HepG2 (cell line): ENCODE data around the gene PRPF38B. TPM values are rescaled to one million over a fixed set of nuclear protein-coding genes. Genes with fewer than 3 reads are reported as not detected.

Source experiments
- ARNT ChIP-seq: fragments of 450-650 bp; IDR thresholded peaks from 2 replicates; pipeline ENCODE4 v1.6.1; 2017
- CERS6 ChIP-seq: sonication (generic); formaldehyde crosslinking; IDR thresholded peaks from 2 replicates; pipeline ENCODE4 v1.5.0; 2020; ENCODE audit warnings: missing genetic modification reagents
- CSRNP2 ChIP-seq: sonication (generic); formaldehyde crosslinking; conservative IDR thresholded peaks from 2 replicates; pipeline ENCODE4 v1.8.0; 2022; ENCODE audit warnings: low read depth, missing genetic modification reagents
- DNMT1 ChIP-seq: sonication (generic); formaldehyde crosslinking; IDR thresholded peaks from 2 replicates; pipeline ENCODE4 v1.5.1; 2020; ENCODE audit warnings: mild to moderate bottlenecking, missing genetic modification reagents
- ELF3 ChIP-seq: IDR thresholded peaks from 2 replicates; pipeline ENCODE4 v1.6.1; 2016; ENCODE audit warnings: missing genetic modification reagents, missing compliant biosample characterization
- FOSL2 ChIP-seq: sonication (generic); formaldehyde crosslinking; IDR thresholded peaks from 2 replicates; pipeline ENCODE4 v1.4.0; 2020; ENCODE audit warnings: missing genetic modification reagents
- HNF1B ChIP-seq: sonication (generic); formaldehyde crosslinking; IDR thresholded peaks from 2 replicates; pipeline ENCODE4 v1.5.1; 2020; ENCODE audit warnings: mild to moderate bottlenecking, moderate library complexity, missing genetic modification reagents
- MTERF4 ChIP-seq: sonication (generic); formaldehyde crosslinking; IDR thresholded peaks from 2 replicates; pipeline ENCODE4 v1.8.0; 2023; ENCODE audit warnings: mild to moderate bottlenecking, missing genetic modification reagents
- REL ChIP-seq: sonication (generic); formaldehyde crosslinking; conservative IDR thresholded peaks from 2 replicates; pipeline ENCODE4 v1.8.0; 2022; ENCODE audit warnings: mild to moderate bottlenecking, missing genetic modification reagents, moderate library complexity
- THAP7 ChIP-seq: sonication (generic); formaldehyde crosslinking; IDR thresholded peaks from 2 replicates; pipeline ENCODE4 v1.8.1; 2023; ENCODE audit warnings: mild to moderate bottlenecking, missing genetic modification reagents
- TSC22D2 ChIP-seq: sonication (generic); formaldehyde crosslinking; IDR thresholded peaks from 2 replicates; pipeline ENCODE4 v1.5.1; 2020; ENCODE audit warnings: missing genetic modification reagents, mild to moderate bottlenecking, borderline replicate concordance
- ZNF225 ChIP-seq: sonication (generic); formaldehyde crosslinking; IDR thresholded peaks from 2 replicates; pipeline ENCODE4 v1.4.0; 2020; ENCODE audit warnings: mild to moderate bottlenecking, missing genetic modification reagents
- ZNF609 ChIP-seq: sonication (generic); formaldehyde crosslinking; IDR thresholded peaks from 2 replicates; pipeline ENCODE4 v1.4.0; 2020; ENCODE audit warnings: mild to moderate bottlenecking, missing genetic modification reagents, borderline replicate concordance
- ZNF777 ChIP-seq: sonication (generic); formaldehyde crosslinking; IDR thresholded peaks from 2 replicates; pipeline ENCODE4 v1.4.0; 2020; ENCODE audit warnings: missing genetic modification reagents
- ZSCAN12 ChIP-seq: sonication (generic); formaldehyde crosslinking; IDR thresholded peaks from 2 replicates; pipeline ENCODE4 v1.9.0; 2021; ENCODE audit warnings: mild to moderate bottlenecking, missing genetic modification reagents
- polyA plus RNA-seq, 8 experiments: library from polyadenylated mRNA; depleted of rRNA in 3 of 8; stranded (reverse) in 7 of 8; unstranded in 1 of 8; fragments of >200 nt; fragmentation: Illumina TruSeq in 4 of 8; extraction: Trizol in 4 of 8; gene quantifications; 2 replicates each; pipeline versions ENCODE4 v1.2.1 to v1.2.3, GENCODE V29; 2011 to 2016; ENCODE audit warnings: low read depth in 4 of 8, missing spikeins in 1 of 8, mixed read lengths in 1 of 8; ENCODE audit not compliant: insufficient read depth in 1 of 8
- total RNA-seq, 5 experiments: library from RNA; depleted of rRNA; stranded (reverse); fragments of >200 nt; fragmentation: Illumina TruSeq; extraction: Trizol; gene quantifications; 2 replicates each; pipeline ENCODE4 v1.2.3, GENCODE V29; 2016; ENCODE audit warnings: low read depth in 1 of 5

The PRPF38B gene
- total and polyA plus RNA-seq, 2 of the 13 experiments (the other 11 are each of a cell fraction or from before 2014, with no cell fraction given), result 25.7 to 29.7 TPM

- peak; percentile 63; the same call in 1 of the 2 replicates for TF ChIP-seq ZSCAN12 (CRISPR knock-in tag)
- TF ChIP-seq DNMT1 (CRISPR knock-in tag), result no peak
- no peak for TF ChIP-seq CSRNP2 (CRISPR knock-in tag)
- peak; percentile 18; the same call in 1 of the 2 replicates for TF ChIP-seq THAP7 (CRISPR knock-in tag)
- peak; percentile 63 for TF ChIP-seq ELF3 (CRISPR knock-in tag)
- peak; percentile 62 for TF ChIP-seq FOSL2
- TF ChIP-seq ARNT, result no peak
- no peak for TF ChIP-seq ZNF225 (CRISPR knock-in tag)
- peak; percentile 95 for TF ChIP-seq HNF1B (CRISPR knock-in tag)
- TF ChIP-seq REL (CRISPR knock-in tag), result no peak
- peak; percentile 43; the same call in 1 of the 2 replicates for TF ChIP-seq MTERF4
- peak; percentile 45; the same call in 1 of the 2 replicates for TF ChIP-seq ZNF609 (CRISPR knock-in tag)
- TF ChIP-seq CERS6 (CRISPR knock-in tag), result 0 out of 2 replicates have a peak, but pooled peaks have one; percentile 47
- TF ChIP-seq ZNF777 (CRISPR knock-in tag), result peak; percentile 100
- TF ChIP-seq TSC22D2 (CRISPR knock-in tag), result peak; percentile 54
Observed at GRCh38 chr1:108746382-108747170, 54.5 kb downstream of the PRPF38B start, which contains the start of gene STXBP3 (continued).
